Measurements from ENCODE around the gene NSMF. TPM values are rescaled to one million over a fixed set of nuclear protein-coding genes. Genes with fewer than 3 reads are reported as not detected.
"Not testable (repeated sequence)": the region's sequence is repeated elsewhere in the genome, so short reads cannot be mapped to it uniquely, and the experiment has no call there.

NSMF gene
- total and polyA plus RNA-seq, 10 donors = 21.8 to 49.3 (median 26.1) TPM

- DNase-seq = peak; percentile 92
- Histone ChIP-seq H3K36me3 (peaks cover 0 to 50% (median 8%) of the 10 kb centered on the region in 6 donors), H3K27me3 (replicated peaks in 1 of 7) (peaks cover 0 to 7% (median 0%) of the 10 kb centered on the region in 7 donors), H3K4me3 (peak overlapping the region in 6 of 8 donors; percentile 9 to 71 (median 45)), H3K4me1 (peaks cover 20 to 68% (median 45%) of the 10 kb centered on the region in 6 donors), H3K27ac (peak overlapping the region in 4 of 8 donors; percentile 59 to 88 (median 72)), H3K9me3 (no peaks in the 10 kb centered on the region)
- 14 to 33% (median 18%) methylated on average over 10 to 25 of the region's 25 CpGs for WGBS, 5 donors
- TF ChIP-seq POLR2AphosphoS5 (IDR thresholded peaks at IDR 0.05) (no peak), POLR2A (IDR thresholded peaks at IDR 0.05) (no peak), CTCF (IDR thresholded peaks at IDR 0.05 in 8 of 11, conservative IDR thresholded peaks at IDR 0.05 in 3 of 11) (no peak)
- intact Hi-C loops (cut with DNase I; ENCODE audit: low total_unique reads) = no loop called here
Measured at GRCh38 chr9:137453643-137454081, 5.5 kb downstream of the NSMF start.

GRCh38 chr9:137452761-137453642, 6.1 kb downstream of the NSMF start:
- Histone ChIP-seq H3K4me1 (peaks cover 15 to 61% (median 38%) of the 10 kb centered on the region in 6 donors), H3K27me3 (replicated peaks in 1 of 7) (no peaks in the 10 kb centered on the region), H3K9me3 (no peaks in the 10 kb centered on the region), H3K36me3 (peaks cover 0 to 55% (median 8%) of the 10 kb centered on the region in 6 donors), H3K4me3 (peak overlapping the region in 5 of 8 donors; percentile 17 to 71 (median 47)), H3K27ac (peak overlapping the region in 4 of 8 donors; percentile 59 to 88 (median 72))
- WGBS, 5 donors = 83 to 89% (median 85%) methylated on average over 13 to 43 of the region's 43 CpGs
- TF ChIP-seq CTCF (IDR thresholded peaks at IDR 0.05 in 8 of 11, conservative IDR thresholded peaks at IDR 0.05 in 3 of 11) (no peak), POLR2A (IDR thresholded peaks at IDR 0.05) (no peak), POLR2AphosphoS5 (IDR thresholded peaks at IDR 0.05) (no peak)
- DNase-seq = peak; percentile 90
- intact Hi-C loops (cut with DNase I; ENCODE audit: low total_unique reads) = no loop called here

- Histone ChIP-seq H3K27me3 (replicated peaks in 1 of 7) (no peaks in the 10 kb centered on the region), H3K4me1 (peaks cover 11 to 54% (median 32%) of the 10 kb centered on the region in 6 donors), H3K27ac (no peak overlapping the region), H3K4me3 (no peak overlapping the region), H3K36me3 (peaks cover 0 to 47% (median 8%) of the 10 kb centered on the region in 6 donors), H3K9me3 (no peaks in the 10 kb centered on the region)
- no peak for TF ChIP-seq CTCF (IDR thresholded peaks at IDR 0.05 in 8 of 11, conservative IDR thresholded peaks at IDR 0.05 in 3 of 11)
- peak in 1 of 3 donors; percentile 8 for TF ChIP-seq POLR2AphosphoS5 (IDR thresholded peaks at IDR 0.05)
- intact Hi-C loops (cut with DNase I; ENCODE audit: low total_unique reads) = no loop called here
- WGBS, 5 donors = 72 to 80% (median 74%) methylated on average over 13 to 17 of the region's 17 CpGs
- peak; percentile 81 for DNase-seq
Measured at GRCh38 chr9:137452006-137452760, 7.0 kb downstream of the NSMF start.

GRCh38 chr9:137451264-137452005, 7.7 kb downstream of the NSMF start:
- H3K27me3 ChIP-seq (replicated peaks in 1 of 7); H3K27ac ChIP-seq; H3K4me3 ChIP-seq; H3K9me3 ChIP-seq; intact Hi-C loops (cut with DNase I; ENCODE audit: low total_unique reads): not testable (repeated sequence)
- peaks cover 0 to 40% (median 8%) of the 10 kb centered on the region in 6 donors for H3K36me3 ChIP-seq
- DNase-seq = peak; percentile 43
- WGBS, 5 donors = 33 to 66% (median 41%) methylated on average over 6 to 19 of the region's 31 CpGs
- H3K4me1 ChIP-seq = peaks cover 11 to 54% (median 32%) of the 10 kb centered on the region in 6 donors

- intact Hi-C loops (cut with DNase I; ENCODE audit: low total_unique reads) = not testable (repeated sequence)
- peaks cover 11 to 52% (median 36%) of the 10 kb centered on the region in 6 donors for H3K4me1 ChIP-seq
Measured at GRCh38 chr9:137450539-137451222, 8.5 kb downstream of the NSMF start.

More at GRCh38 chr9:137450539-137451222, 8.5 kb downstream of the NSMF start:
- not testable (repeated sequence) for H3K27ac ChIP-seq; H3K9me3 ChIP-seq; H3K4me3 ChIP-seq; H3K27me3 ChIP-seq (replicated peaks in 1 of 7)
- H3K36me3 ChIP-seq = peaks cover 0 to 34% (median 8%) of the 10 kb centered on the region in 6 donors
- DNase-seq = peak; percentile 45
- WGBS, 5 donors = 27 to 52% (median 38%) methylated on average over 19 to 24 of the region's 24 CpGs
